ES-I3 (cell line): ENCODE data around the gene CSTPP1.

Source experiments
- H3K36me3 ChIP-seq: 2 replicates; pipeline ENCODE4 v1.6.1; 2013; ENCODE audit warnings: mild to moderate bottlenecking, low read length, control low read depth, moderate library complexity; ENCODE audit not compliant: insufficient read depth
- H3K4me1 ChIP-seq: 2 replicates; pipeline ENCODE4 v1.6.1; 2013; ENCODE audit warnings: mild to moderate bottlenecking, control low read depth, low read length; ENCODE audit not compliant: insufficient read depth
- H3K9ac ChIP-seq: 2 replicates; pipeline ENCODE4 v1.6.1; 2013; ENCODE audit warnings: low read depth, mild to moderate bottlenecking, low read length, moderate library complexity
- H3K9me3 ChIP-seq: 2 replicates; pipeline ENCODE4 v1.6.1; 2013; ENCODE audit warnings: mild to moderate bottlenecking, low read length, moderate library complexity; ENCODE audit not compliant: control insufficient read depth, insufficient read depth

The CSTPP1 gene

GRCh38 chr11:47130543-47130942 is 194.0 kb downstream of the CSTPP1 start:
- Histone ChIP-seq H3K4me1 (peaks cover 14% of the 10 kb centered on the region), H3K9ac (no peak overlapping the region), H3K36me3 (no peaks in the 10 kb centered on the region), H3K9me3 (no peaks in the 10 kb centered on the region)

GRCh38 chr11:47131136-47131535 is 194.6 kb downstream of the CSTPP1 start:
- peaks cover 14% of the 10 kb centered on the region for H3K4me1 ChIP-seq
- H3K36me3 ChIP-seq, result no peaks in the 10 kb centered on the region
- H3K9ac ChIP-seq, result no peak overlapping the region
- H3K9me3 ChIP-seq, result no peaks in the 10 kb centered on the region

GRCh38 chr11:47132490-47132889 is 195.9 kb downstream of the CSTPP1 start:
- no peaks in the 10 kb centered on the region for H3K36me3 ChIP-seq
- no peaks in the 10 kb centered on the region for H3K9me3 ChIP-seq
- H3K9ac ChIP-seq, result no peak overlapping the region
- H3K4me1 ChIP-seq, result peaks cover 14% of the 10 kb centered on the region

- no peaks in the 10 kb centered on the region for H3K9me3 ChIP-seq
- peaks cover 14% of the 10 kb centered on the region for H3K4me1 ChIP-seq
- no peaks in the 10 kb centered on the region for H3K36me3 ChIP-seq
- H3K9ac ChIP-seq, result no peak overlapping the region
These were observed 196.4 kb downstream of the CSTPP1 start for GRCh38 chr11:47132981-47133380.

GRCh38 chr11:47136327-47136726 is 199.8 kb downstream of the CSTPP1 start:
- H3K9ac ChIP-seq, result no peak overlapping the region
- peaks cover under 1% of the 10 kb centered on the region; the same call in 1 of the 2 replicates for H3K4me1 ChIP-seq
- no peaks in the 10 kb centered on the region for H3K36me3 ChIP-seq
- H3K9me3 ChIP-seq, result no peaks in the 10 kb centered on the region

- no peaks in the 10 kb centered on the region for H3K4me1 ChIP-seq
- H3K9ac ChIP-seq, result no peak overlapping the region
- no peaks in the 10 kb centered on the region for H3K36me3 ChIP-seq
- H3K9me3 ChIP-seq, result no peaks in the 10 kb centered on the region
These were observed 200.4 kb downstream of the CSTPP1 start for GRCh38 chr11:47136921-47137320.

- H3K36me3 ChIP-seq, result no peaks in the 10 kb centered on the region
- H3K4me1 ChIP-seq, result no peaks in the 10 kb centered on the region
These were observed 200.9 kb downstream of the CSTPP1 start for GRCh38 chr11:47137476-47137875.

GRCh38 chr11:47139878-47140277 is 203.3 kb downstream of the CSTPP1 start:
- no peak overlapping the region for H3K9ac ChIP-seq
- no peaks in the 10 kb centered on the region for H3K36me3 ChIP-seq
- H3K4me1 ChIP-seq, result no peaks in the 10 kb centered on the region; the same call in 1 of the 2 replicates
- H3K9me3 ChIP-seq, result no peaks in the 10 kb centered on the region

More at GRCh38 chr11:47137476-47137875, 200.9 kb downstream of the CSTPP1 start:
- Histone ChIP-seq H3K9ac (no peak overlapping the region), H3K9me3 (no peaks in the 10 kb centered on the region)

- Histone ChIP-seq H3K9me3 (no peaks in the 10 kb centered on the region), H3K36me3 (no peaks in the 10 kb centered on the region), H3K4me1 (no peaks in the 10 kb centered on the region; the same call in 1 of the 2 replicates), H3K9ac (no peak overlapping the region)
These were observed 206.8 kb downstream of the CSTPP1 start for GRCh38 chr11:47143322-47143721.

GRCh38 chr11:47144541-47144940 is 208.0 kb downstream of the CSTPP1 start:
- no peaks in the 10 kb centered on the region for H3K36me3 ChIP-seq
- no peak overlapping the region for H3K9ac ChIP-seq
- H3K4me1 ChIP-seq, result no peaks in the 10 kb centered on the region; the same call in 1 of the 2 replicates
- H3K9me3 ChIP-seq, result no peaks in the 10 kb centered on the region

- Histone ChIP-seq H3K9ac (no peak overlapping the region), H3K36me3 (no peaks in the 10 kb centered on the region), H3K4me1 (no peaks in the 10 kb centered on the region; the same call in 1 of the 2 replicates), H3K9me3 (no peaks in the 10 kb centered on the region)
These were observed 210.7 kb downstream of the CSTPP1 start for GRCh38 chr11:47147250-47147649.

- no peaks in the 10 kb centered on the region for H3K36me3 ChIP-seq
- no peaks in the 10 kb centered on the region for H3K9me3 ChIP-seq
- no peak overlapping the region for H3K9ac ChIP-seq
- no peaks in the 10 kb centered on the region; the same call in 1 of the 2 replicates for H3K4me1 ChIP-seq
These were observed 211.1 kb downstream of the CSTPP1 start for GRCh38 chr11:47147681-47148080.

- H3K9ac ChIP-seq, result no peak overlapping the region
- no peaks in the 10 kb centered on the region for H3K9me3 ChIP-seq
- H3K36me3 ChIP-seq, result no peaks in the 10 kb centered on the region
- peaks cover under 1% of the 10 kb centered on the region; the same call in 1 of the 2 replicates for H3K4me1 ChIP-seq
These were observed 211.7 kb downstream of the CSTPP1 start for GRCh38 chr11:47148270-47148669.

GRCh38 chr11:47148903-47149531 is 212.5 kb downstream of the CSTPP1 start:
- H3K9ac ChIP-seq, result no peak overlapping the region
- no peaks in the 10 kb centered on the region for H3K36me3 ChIP-seq
- no peaks in the 10 kb centered on the region for H3K9me3 ChIP-seq
- 0 out of 2 replicates have a peak, but pooled peaks cover 4% of the 10 kb centered on the region for H3K4me1 ChIP-seq

GRCh38 chr11:47149782-47150181 is 213.2 kb downstream of the CSTPP1 start:
- Histone ChIP-seq H3K4me1 (0 out of 2 replicates have a peak, but pooled peaks cover 4% of the 10 kb centered on the region), H3K9me3 (no peaks in the 10 kb centered on the region), H3K36me3 (no peaks in the 10 kb centered on the region), H3K9ac (no peak overlapping the region)
